OCI-LY1 (cell line): ENCODE results near the gene TLK1.

Experiments used
- CTCF ChIP-seq: fragments of 200-600 bp; sonication (generic), shearing (Covaris generic); IDR thresholded peaks from 2 replicates; pipeline ENCODE4 v1.5.1; 2017; ENCODE audit warnings: mild to moderate bottlenecking, antibody characterized with exemption, low read length, moderate library complexity, mixed read lengths
- EZH2 ChIP-seq: fragments of 200-600 bp; sonication (generic), shearing (Covaris generic); IDR thresholded peaks from 2 replicates; pipeline ENCODE4 v1.8.0; 2017; ENCODE audit warnings: borderline replicate concordance, mixed run types, mild to moderate bottlenecking, antibody characterized with exemption, low read length, moderate library complexity, mixed read lengths

DNA sequence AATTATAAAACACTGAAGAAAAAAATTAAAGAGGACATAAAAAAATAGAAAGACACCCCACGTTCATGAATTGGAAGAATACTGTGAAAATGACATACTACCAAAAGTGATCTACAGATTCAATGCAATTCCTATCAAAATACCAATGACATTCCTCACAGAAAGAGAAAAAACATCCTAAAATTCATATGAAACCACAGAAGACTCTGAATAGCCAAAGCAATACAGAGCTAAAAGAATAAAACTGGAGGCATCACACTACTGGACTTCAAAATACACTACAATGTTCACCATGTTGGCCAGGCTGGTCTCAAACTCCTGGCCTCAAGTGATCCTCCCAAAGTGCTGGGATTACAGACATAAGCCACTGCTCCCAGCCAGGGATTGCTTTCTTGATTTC lies 56.3 kb downstream of the TLK1 start:
- no peak for TF ChIP-seq CTCF
- no peak for TF ChIP-seq EZH2
